ENCODE results near the gene TYK2. TPM values are rescaled to one million over a fixed set of nuclear protein-coding genes. Genes with fewer than 3 reads are reported as not detected.

TYK2 gene
- total RNA-seq, 1 experiment from 2014 or later = 66.4 TPM

DNA sequence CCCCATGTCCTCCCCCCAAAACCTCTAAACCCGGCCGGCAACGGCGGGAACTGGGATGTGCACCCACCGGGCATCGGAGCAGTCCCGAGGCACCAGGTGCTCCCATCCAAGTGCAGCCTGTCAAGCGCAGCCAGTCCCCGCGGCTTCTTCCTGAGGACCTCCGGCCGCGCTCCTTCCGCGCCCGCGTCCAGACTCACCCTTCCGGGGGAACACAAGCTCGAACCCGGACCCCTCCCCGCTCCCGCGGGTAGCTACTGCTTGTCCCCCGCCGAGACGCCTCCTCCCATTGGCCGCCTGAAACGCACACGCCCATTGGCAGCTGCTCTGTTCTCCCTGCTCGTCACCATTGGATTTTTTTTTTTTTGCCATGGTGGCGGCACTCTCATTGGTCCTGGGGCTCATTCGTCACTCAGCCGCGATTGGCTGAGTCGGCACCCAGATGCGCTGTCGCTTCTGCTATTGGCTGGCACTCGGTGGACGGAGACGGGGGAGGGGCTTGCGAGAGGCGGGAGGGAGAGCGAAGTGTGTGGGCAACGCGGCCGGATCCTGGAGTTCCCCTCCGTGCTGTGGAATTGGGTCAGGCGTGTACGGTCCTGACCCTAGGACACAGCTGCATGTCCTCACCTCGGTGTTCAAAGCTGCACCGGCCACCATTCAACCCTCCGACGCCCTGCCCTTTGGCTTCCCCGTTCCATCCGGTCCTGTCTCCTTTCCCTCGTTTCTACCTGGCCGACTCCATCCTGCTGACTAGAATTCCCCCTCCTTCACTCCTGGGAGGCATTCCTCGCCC is at the start of gene TYK2 (continued):
- TF ChIP-seq, protein P1, sequence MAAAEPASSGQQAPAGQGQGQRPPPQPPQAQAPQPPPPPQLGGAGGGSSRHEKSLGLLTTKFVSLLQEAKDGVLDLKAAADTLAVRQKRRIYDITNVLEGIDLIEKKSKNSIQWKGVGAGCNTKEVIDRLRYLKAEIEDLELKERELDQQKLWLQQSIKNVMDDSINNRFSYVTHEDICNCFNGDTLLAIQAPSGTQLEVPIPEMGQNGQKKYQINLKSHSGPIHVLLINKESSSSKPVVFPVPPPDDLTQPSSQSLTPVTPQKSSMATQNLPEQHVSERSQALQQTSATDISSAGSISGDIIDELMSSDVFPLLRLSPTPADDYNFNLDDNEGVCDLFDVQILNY (CRISPR knock-in tag; IDR thresholded peaks at IDR 0.05) = 0 out of 2 replicates have a peak, but pooled peaks have one; percentile 60
- TF ChIP-seq ATF1 (CRISPR knock-in tag; IDR thresholded peaks at IDR 0.05) = no peak
- no peak for TF ChIP-seq ZNF317 (CRISPR knock-in tag; IDR thresholded peaks at IDR 0.05; ENCODE audit: borderline replicate concordance, low read depth)
- TF ChIP-seq, protein P2, sequence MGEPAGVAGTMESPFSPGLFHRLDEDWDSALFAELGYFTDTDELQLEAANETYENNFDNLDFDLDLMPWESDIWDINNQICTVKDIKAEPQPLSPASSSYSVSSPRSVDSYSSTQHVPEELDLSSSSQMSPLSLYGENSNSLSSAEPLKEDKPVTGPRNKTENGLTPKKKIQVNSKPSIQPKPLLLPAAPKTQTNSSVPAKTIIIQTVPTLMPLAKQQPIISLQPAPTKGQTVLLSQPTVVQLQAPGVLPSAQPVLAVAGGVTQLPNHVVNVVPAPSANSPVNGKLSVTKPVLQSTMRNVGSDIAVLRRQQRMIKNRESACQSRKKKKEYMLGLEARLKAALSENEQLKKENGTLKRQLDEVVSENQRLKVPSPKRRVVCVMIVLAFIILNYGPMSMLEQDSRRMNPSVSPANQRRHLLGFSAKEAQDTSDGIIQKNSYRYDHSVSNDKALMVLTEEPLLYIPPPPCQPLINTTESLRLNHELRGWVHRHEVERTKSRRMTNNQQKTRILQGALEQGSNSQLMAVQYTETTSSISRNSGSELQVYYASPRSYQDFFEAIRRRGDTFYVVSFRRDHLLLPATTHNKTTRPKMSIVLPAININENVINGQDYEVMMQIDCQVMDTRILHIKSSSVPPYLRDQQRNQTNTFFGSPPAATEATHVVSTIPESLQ (CRISPR knock-in tag; IDR thresholded peaks at IDR 0.05) = no peak
- TF ChIP-seq NR1H2 (CRISPR knock-in tag; IDR thresholded peaks at IDR 0.05) = no peak
- TF ChIP-seq, protein P3, sequence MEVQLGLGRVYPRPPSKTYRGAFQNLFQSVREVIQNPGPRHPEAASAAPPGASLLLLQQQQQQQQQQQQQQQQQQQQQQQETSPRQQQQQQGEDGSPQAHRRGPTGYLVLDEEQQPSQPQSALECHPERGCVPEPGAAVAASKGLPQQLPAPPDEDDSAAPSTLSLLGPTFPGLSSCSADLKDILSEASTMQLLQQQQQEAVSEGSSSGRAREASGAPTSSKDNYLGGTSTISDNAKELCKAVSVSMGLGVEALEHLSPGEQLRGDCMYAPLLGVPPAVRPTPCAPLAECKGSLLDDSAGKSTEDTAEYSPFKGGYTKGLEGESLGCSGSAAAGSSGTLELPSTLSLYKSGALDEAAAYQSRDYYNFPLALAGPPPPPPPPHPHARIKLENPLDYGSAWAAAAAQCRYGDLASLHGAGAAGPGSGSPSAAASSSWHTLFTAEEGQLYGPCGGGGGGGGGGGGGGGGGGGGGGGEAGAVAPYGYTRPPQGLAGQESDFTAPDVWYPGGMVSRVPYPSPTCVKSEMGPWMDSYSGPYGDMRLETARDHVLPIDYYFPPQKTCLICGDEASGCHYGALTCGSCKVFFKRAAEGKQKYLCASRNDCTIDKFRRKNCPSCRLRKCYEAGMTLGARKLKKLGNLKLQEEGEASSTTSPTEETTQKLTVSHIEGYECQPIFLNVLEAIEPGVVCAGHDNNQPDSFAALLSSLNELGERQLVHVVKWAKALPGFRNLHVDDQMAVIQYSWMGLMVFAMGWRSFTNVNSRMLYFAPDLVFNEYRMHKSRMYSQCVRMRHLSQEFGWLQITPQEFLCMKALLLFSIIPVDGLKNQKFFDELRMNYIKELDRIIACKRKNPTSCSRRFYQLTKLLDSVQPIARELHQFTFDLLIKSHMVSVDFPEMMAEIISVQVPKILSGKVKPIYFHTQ (CRISPR knock-in tag; IDR thresholded peaks at IDR 0.05) = no peak
- no peak for TF ChIP-seq JUN (CRISPR knock-in tag; IDR thresholded peaks at IDR 0.05)
- TF ChIP-seq, protein P4, sequence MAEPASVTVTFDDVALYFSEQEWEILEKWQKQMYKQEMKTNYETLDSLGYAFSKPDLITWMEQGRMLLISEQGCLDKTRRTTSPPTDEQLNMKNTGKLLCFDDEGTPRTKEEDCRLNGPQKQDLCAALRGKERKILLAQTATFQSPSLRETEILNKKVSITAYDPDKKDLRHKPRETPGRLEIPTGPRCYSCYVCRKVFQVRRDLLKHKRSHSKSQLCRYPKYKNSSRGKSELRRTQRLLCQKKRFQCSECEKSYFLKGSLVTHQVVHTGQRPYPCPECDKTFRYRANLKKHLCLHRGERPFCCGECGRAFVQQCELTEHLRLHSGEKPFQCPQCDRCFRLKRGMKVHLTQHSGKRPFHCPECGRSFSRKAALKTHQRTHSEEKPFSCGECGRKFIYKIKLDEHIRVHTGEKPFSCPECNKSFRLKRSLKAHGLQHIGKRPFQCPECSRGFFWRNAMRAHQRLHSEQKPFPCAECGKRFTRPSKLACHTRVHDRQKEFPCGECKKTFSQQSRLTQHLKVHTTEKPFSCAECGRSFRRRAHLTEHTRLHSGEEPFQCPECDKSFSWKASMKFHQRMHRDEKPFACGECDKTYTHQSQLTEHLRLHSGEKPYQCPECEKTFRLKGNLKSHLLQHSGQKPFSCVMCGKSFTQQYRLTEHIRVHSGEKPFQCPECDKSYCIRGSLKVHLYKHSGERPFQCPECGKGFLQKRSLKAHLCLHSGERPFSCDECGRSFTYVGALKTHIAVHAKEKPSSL (CRISPR knock-in tag; conservative IDR thresholded peaks at IDR 0.05) = no peak
- no peak for TF ChIP-seq ZNF121 (CRISPR knock-in tag; IDR thresholded peaks at IDR 0.05)
- TF ChIP-seq ZNF263 (CRISPR knock-in tag; IDR thresholded peaks at IDR 0.05; ENCODE audit: low read depth) = no peak
- TF ChIP-seq SP1 (CRISPR knock-in tag; conservative IDR thresholded peaks at IDR 0.05) = peak; percentile 90
- no peak for TF ChIP-seq EMX1 (CRISPR knock-in tag; IDR thresholded peaks at IDR 0.05)
- no peak for TF ChIP-seq ZNF423 (CRISPR knock-in tag; IDR thresholded peaks at IDR 0.05)
- no peak for TF ChIP-seq CBFB (CRISPR knock-in tag; IDR thresholded peaks at IDR 0.05; ENCODE audit: low read depth)

DNA sequence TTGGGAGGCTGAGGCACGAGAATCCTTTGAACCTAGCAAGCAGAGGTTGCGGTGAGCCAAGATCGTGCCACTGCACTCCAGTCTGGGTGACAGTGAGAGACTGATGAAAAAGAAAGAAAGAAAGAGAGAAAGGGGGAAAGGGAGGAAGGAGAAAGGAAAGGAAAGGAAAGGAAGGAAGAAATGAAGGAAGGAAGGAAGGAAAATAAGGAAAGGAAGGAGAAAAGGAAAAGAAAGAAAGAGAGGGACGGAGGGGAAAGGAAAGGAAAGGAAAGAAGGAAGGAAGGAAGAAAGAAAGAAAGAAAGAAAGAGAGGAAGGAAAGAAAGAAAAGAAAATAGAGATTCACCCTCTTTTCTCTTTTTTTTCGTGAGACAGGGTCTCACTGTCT is 48.6 kb upstream of the TYK2 start:
- no peak for ATAC-seq
- CTCF ChIA-PET = interaction anchor here (0.7 to 9.4 kb wide), 4 partner anchors 8 to 82 kb away, joined by 3 to 69 read pairs (median 6); partner anchors contain the start of gene PDE4A
- Mint-ChIP-seq H3K36me3 (no peaks in the 10 kb centered on the region), H3K4me3 (no peak overlapping the region), H3K4me1 (peaks cover 20% of the 10 kb centered on the region), H3K9me3 (no peaks in the 10 kb centered on the region), H3K27me3 (ENCODE audit: low read depth) (peaks cover 93% of the 10 kb centered on the region), H3K27ac (no peak overlapping the region)
- no peak for DNase-seq (ENCODE audit: low spot score)
- POLR2A ChIA-PET = no interaction called here
- TF ChIP-seq HMGA2 (CRISPR knock-in tag; IDR thresholded peaks at IDR 0.05) (no peak), ZNF317 (CRISPR knock-in tag; IDR thresholded peaks at IDR 0.05; ENCODE audit: borderline replicate concordance, low read depth) (no peak), NFATC4 (CRISPR knock-in tag; IDR thresholded peaks at IDR 0.05) (no peak), ZNF219 (CRISPR knock-in tag; IDR thresholded peaks at IDR 0.05; ENCODE audit: borderline replicate concordance) (no peak), RELA (CRISPR knock-in tag; IDR thresholded peaks at IDR 0.05; ENCODE audit: borderline replicate concordance) (no peak), ELF4 (CRISPR knock-in tag; IDR thresholded peaks at IDR 0.05; ENCODE audit: low read depth) (no peak)
- TF ChIP-seq, protein P5, sequence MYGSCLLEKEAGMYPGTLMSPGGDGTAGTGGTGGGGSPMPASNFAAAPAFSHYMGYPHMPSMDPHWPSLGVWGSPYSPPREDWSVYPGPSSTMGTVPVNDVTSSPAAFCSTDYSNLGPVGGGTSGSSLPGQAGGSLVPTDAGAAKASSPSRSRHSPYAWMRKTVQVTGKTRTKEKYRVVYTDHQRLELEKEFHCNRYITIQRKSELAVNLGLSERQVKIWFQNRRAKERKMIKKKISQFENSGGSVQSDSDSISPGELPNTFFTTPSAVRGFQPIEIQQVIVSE (CRISPR knock-in tag; IDR thresholded peaks at IDR 0.05; ENCODE audit: borderline replicate concordance) = no peak
- TF ChIP-seq, protein P6, sequence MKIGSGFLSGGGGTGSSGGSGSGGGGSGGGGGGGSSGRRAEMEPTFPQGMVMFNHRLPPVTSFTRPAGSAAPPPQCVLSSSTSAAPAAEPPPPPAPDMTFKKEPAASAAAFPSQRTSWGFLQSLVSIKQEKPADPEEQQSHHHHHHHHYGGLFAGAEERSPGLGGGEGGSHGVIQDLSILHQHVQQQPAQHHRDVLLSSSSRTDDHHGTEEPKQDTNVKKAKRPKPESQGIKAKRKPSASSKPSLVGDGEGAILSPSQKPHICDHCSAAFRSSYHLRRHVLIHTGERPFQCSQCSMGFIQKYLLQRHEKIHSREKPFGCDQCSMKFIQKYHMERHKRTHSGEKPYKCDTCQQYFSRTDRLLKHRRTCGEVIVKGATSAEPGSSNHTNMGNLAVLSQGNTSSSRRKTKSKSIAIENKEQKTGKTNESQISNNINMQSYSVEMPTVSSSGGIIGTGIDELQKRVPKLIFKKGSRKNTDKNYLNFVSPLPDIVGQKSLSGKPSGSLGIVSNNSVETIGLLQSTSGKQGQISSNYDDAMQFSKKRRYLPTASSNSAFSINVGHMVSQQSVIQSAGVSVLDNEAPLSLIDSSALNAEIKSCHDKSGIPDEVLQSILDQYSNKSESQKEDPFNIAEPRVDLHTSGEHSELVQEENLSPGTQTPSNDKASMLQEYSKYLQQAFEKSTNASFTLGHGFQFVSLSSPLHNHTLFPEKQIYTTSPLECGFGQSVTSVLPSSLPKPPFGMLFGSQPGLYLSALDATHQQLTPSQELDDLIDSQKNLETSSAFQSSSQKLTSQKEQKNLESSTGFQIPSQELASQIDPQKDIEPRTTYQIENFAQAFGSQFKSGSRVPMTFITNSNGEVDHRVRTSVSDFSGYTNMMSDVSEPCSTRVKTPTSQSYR (CRISPR knock-in tag; IDR thresholded peaks at IDR 0.05) = no peak
- TF ChIP-seq, protein P7, sequence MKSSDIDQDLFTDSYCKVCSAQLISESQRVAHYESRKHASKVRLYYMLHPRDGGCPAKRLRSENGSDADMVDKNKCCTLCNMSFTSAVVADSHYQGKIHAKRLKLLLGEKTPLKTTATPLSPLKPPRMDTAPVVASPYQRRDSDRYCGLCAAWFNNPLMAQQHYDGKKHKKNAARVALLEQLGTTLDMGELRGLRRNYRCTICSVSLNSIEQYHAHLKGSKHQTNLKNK (CRISPR knock-in tag; IDR thresholded peaks at IDR 0.05) = no peak
- TF ChIP-seq, protein P8, sequence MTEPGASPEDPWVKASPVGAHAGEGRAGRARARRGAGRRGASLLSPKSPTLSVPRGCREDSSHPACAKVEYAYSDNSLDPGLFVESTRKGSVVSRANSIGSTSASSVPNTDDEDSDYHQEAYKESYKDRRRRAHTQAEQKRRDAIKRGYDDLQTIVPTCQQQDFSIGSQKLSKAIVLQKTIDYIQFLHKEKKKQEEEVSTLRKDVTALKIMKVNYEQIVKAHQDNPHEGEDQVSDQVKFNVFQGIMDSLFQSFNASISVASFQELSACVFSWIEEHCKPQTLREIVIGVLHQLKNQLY (CRISPR knock-in tag; IDR thresholded peaks at IDR 0.05) = no peak
